Rectal smooth muscle tissue (tissue), 1 donor: ENCODE results near the gene PI4KB.

Source experiments
- H3K27ac ChIP-seq: one replicate; pipeline ENCODE4 v1.7.0; 2013; ENCODE audit warnings: low read depth, low read length, inconsistent platforms
- H3K27me3 ChIP-seq: one replicate; pipeline ENCODE4 v1.7.0; 2013; ENCODE audit warnings: low read length; ENCODE audit not compliant: control insufficient read depth, insufficient read depth
- H3K36me3 ChIP-seq: one replicate; pipeline ENCODE4 v1.7.0; 2013; ENCODE audit warnings: low read length; ENCODE audit not compliant: control insufficient read depth, insufficient read depth
- H3K4me1 ChIP-seq: one replicate; pipeline ENCODE4 v1.7.0; 2013; ENCODE audit warnings: low read length; ENCODE audit not compliant: control insufficient read depth, insufficient read depth
- H3K4me3 ChIP-seq: one replicate; pipeline ENCODE4 v1.7.0; 2013; ENCODE audit warnings: low read length
- H3K9ac ChIP-seq: one replicate; pipeline ENCODE4 v1.7.0; 2013; ENCODE audit warnings: low read length

PI4KB gene

GRCh38 chr1:151246786-151247185 is 80.4 kb downstream of the PI4KB start:
- H3K4me3 ChIP-seq: no peak overlapping the region
- no peaks in the 10 kb centered on the region for H3K4me1 ChIP-seq
- no peaks in the 10 kb centered on the region for H3K27me3 ChIP-seq
- peaks cover 34% of the 10 kb centered on the region for H3K36me3 ChIP-seq
- no peak overlapping the region for H3K27ac ChIP-seq
- H3K9ac ChIP-seq: no peak overlapping the region

GRCh38 chr1:151243683-151244216 is 83.5 kb downstream of the PI4KB start:
- no peaks in the 10 kb centered on the region for H3K27me3 ChIP-seq
- H3K4me1 ChIP-seq: no peaks in the 10 kb centered on the region
- H3K9ac ChIP-seq: no peak overlapping the region
- no peak overlapping the region for H3K27ac ChIP-seq
- no peak overlapping the region for H3K4me3 ChIP-seq
- H3K36me3 ChIP-seq: peaks cover 49% of the 10 kb centered on the region

GRCh38 chr1:151242442-151242841 is 84.8 kb downstream of the PI4KB start:
- Histone ChIP-seq H3K4me3 (no peak overlapping the region), H3K9ac (no peak overlapping the region), H3K4me1 (no peaks in the 10 kb centered on the region), H3K27me3 (no peaks in the 10 kb centered on the region), H3K27ac (peak overlapping the region; percentile 25), H3K36me3 (peaks cover 56% of the 10 kb centered on the region)
